T-helper 9 cell (primary cell): ENCODE measurements around the gene DUSP22.
"Not testable (repeated sequence)": the region's sequence is repeated elsewhere in the genome, so short reads cannot be mapped to it uniquely, and the experiment has no call there.

Experiments
- DNase-seq: peaks from one replicate; pipeline ENCODE4 v3.0.0-alpha.2; 2020
- total RNA-seq, 2 donors: gene quantifications; one replicate each; lab custom pipeline; 2026; lab: John Stamatoyannopoulos, UW

The DUSP22 gene
- 38.9 to 70.9 reads per million in 2 donors for total RNA-seq

GRCh38 chr6:291697-292505, at the start of gene DUSP22:
Gene DUSP22, plus strand, starts transcription at chr6:292487. Its CDS starts 53 bp downstream, at chr6:292540.
- DNase-seq = peak; percentile 70

DNA sequence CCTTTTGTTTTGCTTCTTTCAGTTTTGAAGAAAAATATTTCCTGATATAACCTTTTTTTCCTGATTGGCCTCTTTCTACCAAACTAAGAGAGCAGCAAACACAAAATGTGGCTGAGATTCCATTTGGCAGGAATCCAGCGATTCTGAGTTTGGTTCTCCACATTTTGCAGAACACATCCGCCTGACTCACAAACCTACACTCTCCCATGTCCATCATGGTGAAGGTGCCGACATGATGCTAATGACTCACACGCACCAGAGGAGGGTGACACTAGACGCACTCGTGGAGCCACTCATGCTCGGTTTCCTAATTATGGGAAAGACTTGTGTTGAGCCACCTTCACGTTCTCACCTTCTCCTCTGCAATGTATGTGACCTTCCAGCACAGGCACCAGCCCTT, 45.9 kb upstream of the DUSP22 start:
- DNase-seq = no peak

GRCh38 chr6:247351-247750, 44.9 kb upstream of the DUSP22 start:
- DNase-seq = no peak

- not testable (repeated sequence) for DNase-seq
Observed at GRCh38 chr6:248046-248445, 44.2 kb upstream of the DUSP22 start.

- DNase-seq = no peak
Observed at GRCh38 chr6:250676-251075, 41.6 kb upstream of the DUSP22 start.

- no peak for DNase-seq
Observed at GRCh38 chr6:251920-252319, 40.4 kb upstream of the DUSP22 start.

GRCh38 chr6:252775-253535, 39.3 kb upstream of the DUSP22 start:
- no peak for DNase-seq

DNA sequence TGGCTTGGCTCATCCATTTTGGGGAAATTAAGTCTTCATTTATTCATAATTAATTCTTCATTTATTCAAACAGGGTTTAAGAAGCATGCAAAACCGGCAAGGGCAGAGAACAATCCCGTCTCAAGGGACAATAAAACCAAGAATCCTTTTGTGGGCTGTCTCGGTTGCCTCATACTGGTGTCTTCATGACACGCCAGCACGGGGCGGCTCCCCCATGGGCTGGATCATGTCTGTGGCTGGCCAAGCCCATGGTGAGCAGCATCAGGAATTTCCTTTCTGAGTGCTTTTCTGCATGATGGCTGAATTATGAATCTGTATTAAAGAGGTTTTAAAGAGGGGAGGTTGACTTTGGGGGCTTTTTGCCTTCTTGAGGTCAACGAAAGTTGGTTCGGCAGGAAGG, 38.3 kb upstream of the DUSP22 start:
- no peak for DNase-seq

DNA sequence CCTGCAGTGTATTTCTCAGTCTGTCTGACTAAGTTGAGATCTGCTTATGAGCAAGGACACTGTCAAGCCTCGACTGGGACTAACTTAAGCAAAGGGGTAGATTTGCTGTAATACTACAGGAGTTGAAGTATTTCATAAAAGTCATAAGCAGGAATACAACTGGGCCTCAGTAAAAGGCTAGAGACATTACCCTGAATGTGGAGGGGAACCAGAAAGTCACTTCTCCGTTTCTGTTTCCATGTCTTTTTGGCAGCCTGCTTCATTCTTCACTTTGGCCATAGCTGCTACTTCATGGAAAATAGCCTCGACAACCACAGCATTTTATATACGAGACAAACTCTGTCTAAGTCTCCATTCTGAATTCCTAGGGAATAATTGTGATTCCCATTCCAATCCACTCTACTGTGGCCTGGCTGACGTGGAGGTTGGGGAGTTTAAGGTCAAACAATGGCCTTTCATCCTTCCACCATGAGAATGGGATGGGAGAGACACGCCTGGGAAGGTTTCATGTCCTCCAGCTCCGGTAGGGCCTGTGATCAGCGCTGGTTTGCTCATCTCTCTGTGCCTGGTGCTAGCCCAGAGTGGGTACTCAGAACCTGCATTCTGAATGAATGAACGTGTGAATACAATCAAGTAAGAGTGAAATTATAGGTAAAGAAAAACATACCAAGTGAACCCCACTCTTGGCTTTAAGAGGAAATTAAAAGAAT, 37.1 kb upstream of the DUSP22 start:
- no peak for DNase-seq

DNA sequence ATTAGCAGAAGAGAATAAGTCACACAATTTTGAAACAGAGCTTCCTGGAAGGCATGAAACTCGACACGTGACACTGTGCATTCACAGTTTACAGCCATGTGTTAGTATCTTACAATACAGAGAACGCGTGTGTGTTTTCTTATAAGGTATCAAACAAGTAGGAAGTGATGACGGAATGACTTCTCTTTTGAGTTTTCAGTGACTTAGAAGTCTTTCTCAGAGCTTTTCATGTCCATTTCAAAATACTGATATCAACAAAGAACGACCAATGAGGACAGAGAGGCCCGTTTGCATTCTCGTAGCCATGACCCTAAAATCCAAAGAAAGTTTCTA, 36.6 kb upstream of the DUSP22 start:
- DNase-seq = no peak

DNA sequence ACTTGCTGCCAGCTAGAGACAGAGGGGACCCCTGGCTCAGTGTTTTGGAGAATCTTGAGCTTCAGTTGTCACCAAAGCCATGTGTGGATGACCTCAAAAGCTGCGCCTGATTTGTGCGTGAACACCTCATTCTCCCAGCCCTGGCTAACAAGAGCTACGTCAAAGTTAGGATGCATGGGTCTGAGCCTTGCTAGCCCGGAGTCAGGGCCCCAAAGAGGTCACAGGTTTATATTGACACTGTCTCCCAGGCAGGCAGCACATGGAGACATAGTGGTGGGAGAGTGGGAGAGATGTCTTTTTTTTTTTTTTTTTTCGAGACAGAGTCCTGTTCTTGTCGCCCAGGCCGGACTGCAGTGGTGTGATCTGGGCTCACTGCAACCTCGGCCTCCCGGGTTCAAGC, 36.1 kb upstream of the DUSP22 start:
- no peak for DNase-seq

GRCh38 chr6:257031-257725, 35.1 kb upstream of the DUSP22 start:
- DNase-seq = no peak

DNA sequence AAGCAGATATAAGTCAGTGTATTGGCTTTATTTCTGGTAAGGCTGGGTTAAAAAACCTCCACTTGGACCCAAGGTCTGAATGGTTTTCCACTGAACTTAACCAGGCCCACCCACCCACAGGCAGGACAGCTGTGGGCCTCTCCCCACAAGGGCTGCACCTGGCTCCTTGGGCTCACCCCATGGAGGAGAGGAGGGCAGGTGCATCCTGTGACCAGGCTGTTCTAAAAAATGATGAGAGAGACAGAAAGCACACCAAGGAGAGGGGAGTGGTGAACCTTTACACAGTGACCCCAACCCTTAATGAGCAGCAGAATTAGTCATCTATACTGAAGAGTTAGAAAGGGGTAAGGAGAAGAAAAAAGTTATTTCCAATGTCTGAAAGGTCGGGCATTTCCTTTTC, 34.5 kb upstream of the DUSP22 start:
- no peak for DNase-seq

GRCh38 chr6:259316-259715, 33.0 kb upstream of the DUSP22 start:
- DNase-seq = no peak

GRCh38 chr6:259901-260508, 32.3 kb upstream of the DUSP22 start:
- DNase-seq = no peak

GRCh38 chr6:264626-265025, 27.7 kb upstream of the DUSP22 start:
- no peak for DNase-seq

GRCh38 chr6:268394-268935, 23.8 kb upstream of the DUSP22 start:
- DNase-seq = no peak

DNA sequence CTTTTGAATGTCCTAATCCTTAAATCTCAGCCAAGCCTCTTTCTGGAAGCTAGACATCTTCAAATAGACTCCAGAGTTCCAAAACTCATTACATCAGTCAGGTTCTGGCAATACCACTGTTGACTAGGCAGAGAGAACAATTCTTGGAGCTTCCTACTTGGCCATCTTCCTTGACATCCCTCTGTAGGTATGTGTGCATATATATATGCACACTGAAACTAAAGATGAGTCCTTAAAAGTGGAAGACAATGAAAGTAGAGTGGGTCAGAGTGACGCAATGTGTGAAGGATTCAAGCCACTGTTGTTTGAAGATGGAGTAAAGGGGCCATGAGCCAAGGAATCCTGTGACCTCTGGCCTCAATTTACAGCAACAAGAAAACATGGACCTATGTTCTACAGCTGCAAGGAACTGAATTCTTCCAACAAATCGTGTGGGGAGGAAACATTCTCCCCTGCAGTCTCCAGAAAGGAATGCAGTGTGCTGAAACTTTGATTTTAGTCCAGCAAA, 18.7 kb upstream of the DUSP22 start:
- DNase-seq = no peak

DNA sequence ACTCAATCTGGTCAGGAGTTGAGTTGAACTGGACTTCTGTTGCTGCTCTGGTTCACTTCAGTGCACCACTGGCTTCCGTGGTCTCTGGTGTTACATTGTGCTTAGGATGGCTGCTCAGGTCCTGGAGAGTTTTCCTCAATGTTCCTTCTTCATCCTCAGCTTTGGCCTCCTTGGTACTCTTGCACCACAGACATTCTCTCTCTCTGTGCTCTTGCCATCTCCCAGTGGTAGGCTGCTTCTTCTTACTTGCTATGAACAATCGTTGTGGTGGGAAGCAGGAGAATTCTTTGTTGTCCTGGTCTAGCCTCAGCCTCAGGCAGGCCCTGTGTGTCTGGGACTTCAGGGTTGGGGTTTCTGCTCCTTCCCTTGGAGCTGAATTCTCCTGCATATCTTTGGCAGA, 14.5 kb upstream of the DUSP22 start:
- DNase-seq = no peak

DNA sequence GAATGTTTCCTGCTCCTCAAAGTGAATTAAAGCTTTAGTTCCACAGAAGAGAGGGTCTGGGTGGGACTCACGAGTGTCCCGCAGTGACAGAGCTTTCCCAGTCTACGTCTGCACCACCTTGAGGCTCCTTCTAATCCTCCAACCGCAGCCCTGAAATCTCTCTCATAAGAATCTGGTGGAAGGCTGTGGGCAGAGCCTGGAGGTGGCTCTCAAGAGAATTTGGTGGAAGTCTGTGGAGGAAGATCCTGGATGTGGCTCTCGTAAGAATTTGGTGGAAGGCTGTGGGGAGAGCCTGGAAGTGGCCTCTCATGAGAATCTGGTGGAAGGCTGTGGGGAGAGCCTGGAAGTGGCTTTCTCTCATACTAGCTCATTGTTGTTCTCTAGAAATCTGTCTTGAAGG, 13.8 kb upstream of the DUSP22 start:
- no peak for DNase-seq

- DNase-seq = no peak
Observed at GRCh38 chr6:279341-280029, 12.8 kb upstream of the DUSP22 start.
